SK-N-MC (cell line): ENCODE measurements around the gene OSGIN1.
"Not testable (repeated sequence)": the region's sequence is repeated elsewhere in the genome, so short reads cannot be mapped to it uniquely, and the experiment has no call there.

Experiments used
- EZH2 ChIP-seq: fragments of 200-600 bp; sonication (generic); IDR thresholded peaks from one replicate; pipeline ENCODE4 v1.6.1; 2017; ENCODE audit warnings: antibody characterized with exemption
- POLR2AphosphoS5 ChIP-seq: IDR thresholded peaks from 2 replicates; pipeline ENCODE4 v1.6.1; 2012; ENCODE audit warnings: mild to moderate bottlenecking, low read depth, low read length, borderline replicate concordance

GRCh38 chr16:83941546-83941945 is 11.5 kb upstream of the OSGIN1 start:
- not testable (repeated sequence) for TF ChIP-seq POLR2AphosphoS5, EZH2
